NCI-H2196 treated with DMSO at 0.1 percent for 48 hours (cell line): ENCODE measurements around the gene CLDN25.
"Not testable (repeated sequence)": the region's sequence is repeated elsewhere in the genome, so short reads cannot be mapped to it uniquely, and the experiment has no call there.

Experiments
- DNase-seq: peaks from one replicate; lab custom pipeline; 2025; ENCODE audit not compliant: unreplicated experiment; lab: John Stamatoyannopoulos, UW

CLDN25 gene

DNA sequence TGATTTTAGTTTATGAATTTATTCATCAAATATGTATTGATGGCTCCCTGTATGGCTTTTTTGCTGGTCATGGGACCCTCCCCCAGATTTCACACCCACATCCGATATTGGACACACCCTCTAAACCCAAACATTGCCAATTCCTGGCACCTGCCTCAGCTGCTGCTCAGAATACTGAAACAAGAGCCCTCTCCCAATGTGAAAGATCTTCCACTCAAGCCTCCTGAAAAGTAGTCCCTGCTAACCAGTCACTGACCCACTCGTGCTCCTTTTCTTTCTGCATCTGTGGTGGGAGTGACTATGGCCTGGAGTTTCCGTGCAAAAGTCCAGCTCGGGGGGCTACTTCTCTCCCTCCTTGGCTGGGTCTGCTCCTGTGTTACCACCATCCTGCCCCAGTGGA is at the start of gene CLDN25:
CLDN25 (plus strand) TSS at position 301 of the 400 bp plus-strand sequence; CDS start at position 301, 0 bp downstream.
- DNase-seq = no peak

DNA sequence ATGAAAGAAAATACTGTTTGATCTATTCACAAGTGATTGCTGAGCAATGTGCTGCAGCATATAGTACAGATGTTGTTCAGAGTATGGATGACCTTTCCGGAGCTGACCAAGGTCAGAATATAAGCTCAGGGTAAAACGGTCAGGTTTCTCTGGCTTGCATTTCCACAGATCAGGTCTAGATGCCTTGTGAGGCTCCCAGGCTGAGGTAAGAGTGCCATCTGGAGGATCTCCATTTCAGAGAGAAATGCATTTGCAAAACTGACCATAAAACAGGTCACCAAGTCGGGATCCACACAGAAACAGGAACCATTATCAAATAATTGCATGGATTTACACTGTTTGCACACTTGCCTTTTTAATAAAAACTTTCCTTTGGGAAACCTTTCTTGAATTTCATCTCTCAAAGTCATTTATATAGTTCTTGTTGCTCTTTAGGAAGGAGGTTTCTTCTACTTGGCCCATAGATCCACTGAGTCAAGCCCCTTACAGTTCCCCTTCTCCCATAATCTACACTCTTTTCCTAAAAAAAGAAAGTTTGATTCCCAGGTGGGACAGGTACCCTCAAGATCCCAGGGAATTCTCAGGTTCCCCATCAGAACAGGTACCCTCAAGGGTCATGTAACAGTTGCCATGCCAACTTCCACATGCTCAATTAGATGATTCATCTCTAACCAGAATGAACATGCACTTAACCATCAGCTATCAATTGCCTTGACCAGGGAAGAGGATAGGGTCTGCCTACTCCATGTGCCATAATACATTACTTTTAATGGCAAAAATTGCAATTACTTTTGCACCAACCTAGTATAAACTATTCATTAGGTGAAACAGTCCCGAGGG is 48.5 kb upstream of the CLDN25 start:
- peak; percentile 41 for DNase-seq

DNA sequence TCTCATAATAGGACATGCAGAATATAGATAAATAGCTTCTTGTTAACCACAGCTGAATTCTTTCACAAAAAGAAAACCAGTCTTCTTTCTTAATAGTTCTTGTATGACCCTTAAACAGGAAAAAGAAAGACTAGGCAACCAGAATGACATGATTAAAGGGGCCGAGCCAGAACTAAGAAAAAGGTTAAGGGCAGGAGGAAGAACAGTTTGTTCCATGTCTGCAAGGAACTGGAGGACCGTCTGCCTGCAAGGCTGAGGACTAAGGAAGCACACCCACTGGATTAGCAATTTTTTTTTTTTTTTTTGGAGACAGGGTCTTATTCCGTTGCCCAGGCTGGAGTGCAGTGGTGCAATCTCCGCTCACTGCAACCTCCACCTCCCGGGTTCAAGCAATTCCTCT is 47.5 kb upstream of the CLDN25 start:
- DNase-seq = no peak

DNA sequence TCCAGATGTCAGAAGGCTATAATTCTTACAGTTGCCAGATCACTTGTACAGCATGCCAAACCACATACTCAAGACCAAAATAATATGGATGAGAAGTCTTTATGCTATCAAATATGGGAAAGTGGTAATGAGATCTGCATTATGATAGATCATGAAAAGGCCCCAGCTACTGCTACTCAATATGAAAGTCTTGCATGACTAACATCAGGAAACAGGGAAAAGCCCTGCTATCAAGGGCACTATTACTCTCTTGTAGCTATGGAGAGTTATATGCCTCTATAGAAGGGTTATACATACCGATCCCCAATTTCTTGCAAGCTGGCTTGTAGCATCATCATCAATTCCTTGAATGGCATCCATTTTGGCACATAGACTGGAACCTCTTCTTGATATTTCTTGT is 43.3 kb upstream of the CLDN25 start:
- no peak for DNase-seq

DNA sequence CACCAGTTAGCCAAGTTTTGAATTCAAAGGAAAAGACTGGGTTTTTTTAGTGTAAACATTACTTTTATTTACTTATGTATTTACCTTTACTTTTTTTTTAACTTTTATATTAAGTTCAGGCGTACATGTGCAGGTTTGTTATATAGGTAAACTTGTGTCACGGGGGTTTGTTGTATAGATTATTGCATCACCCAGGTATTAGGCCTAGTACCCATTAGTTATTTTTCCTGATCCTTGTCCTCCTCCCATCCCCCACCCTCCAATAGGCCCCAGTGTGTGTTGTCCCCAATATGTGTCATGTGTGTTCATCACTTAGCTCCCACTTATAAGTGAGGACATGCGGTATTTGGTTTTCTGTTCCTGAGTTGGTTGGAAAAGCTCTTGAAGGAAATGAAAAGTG is 26.7 kb upstream of the CLDN25 start:
- no peak for DNase-seq

DNA sequence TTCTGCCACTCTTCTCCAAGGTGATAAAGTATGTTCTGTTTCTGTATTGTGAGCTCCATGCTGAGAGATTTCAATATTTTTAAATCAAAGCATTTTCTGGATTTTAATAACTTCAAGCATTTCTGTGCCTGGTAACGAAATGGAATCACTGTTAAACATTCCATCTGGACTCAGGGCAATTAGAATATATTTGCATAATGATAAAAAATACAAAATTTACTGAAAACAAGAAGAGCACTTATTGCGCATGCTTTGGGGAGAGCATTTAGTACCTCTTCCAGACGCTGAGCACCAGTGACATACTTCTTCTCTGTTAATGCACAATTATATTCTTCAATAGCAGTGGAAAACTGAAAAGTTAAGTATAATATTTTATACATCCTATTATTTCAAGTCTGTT is 19.4 kb upstream of the CLDN25 start:
- DNase-seq = no peak

DNA sequence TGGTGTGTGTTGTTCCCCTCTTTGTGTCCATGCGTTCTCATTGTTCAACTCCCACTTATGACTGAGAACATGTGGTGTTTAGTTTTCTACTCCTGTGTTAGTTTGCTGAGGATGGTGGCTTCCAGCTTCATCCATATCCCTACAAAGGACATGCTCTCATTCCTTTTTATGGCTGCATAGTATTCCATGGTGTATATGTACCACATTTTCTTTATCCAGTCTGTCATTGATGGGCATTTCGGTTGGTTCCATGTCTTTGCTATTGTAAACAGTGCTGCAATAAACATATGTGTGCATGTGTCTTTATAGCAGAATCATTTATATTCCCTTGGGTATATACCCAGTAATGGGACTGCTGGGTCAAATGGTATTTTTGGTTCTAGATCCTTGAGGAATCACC is 16.6 kb upstream of the CLDN25 start:
- not testable (repeated sequence) for DNase-seq

DNA sequence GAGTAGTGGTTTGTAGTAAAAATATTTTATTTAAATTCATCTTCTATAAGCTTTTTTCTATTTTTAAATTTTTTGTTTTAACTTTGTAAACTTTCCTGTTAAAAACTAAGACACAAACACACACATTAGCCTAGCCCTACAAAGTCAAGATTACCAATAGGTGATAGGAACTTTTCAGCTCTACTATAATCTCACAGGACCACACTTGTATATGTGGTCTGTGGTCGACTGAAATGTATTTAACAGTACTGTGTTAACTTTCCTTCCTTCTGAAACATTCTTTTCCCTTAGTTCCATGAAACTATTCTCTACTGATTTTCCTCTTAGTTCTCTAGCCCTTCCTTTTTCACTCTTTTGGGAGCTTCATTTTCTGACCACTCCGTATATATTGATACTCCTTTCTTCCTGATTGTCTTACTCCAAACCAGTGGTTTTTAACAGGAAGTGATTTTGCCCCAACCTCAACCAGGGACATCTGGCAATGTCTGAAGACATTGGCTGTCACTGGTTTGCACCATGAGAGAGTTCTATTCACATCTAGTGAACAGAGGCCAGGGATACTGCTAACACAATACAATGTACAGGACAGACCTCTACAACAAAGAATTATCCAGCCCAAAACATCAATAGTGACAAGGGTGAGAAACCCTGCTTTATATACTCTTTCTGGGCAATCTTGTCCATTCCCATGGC is 14.9 kb upstream of the CLDN25 start:
- DNase-seq = no peak

DNA sequence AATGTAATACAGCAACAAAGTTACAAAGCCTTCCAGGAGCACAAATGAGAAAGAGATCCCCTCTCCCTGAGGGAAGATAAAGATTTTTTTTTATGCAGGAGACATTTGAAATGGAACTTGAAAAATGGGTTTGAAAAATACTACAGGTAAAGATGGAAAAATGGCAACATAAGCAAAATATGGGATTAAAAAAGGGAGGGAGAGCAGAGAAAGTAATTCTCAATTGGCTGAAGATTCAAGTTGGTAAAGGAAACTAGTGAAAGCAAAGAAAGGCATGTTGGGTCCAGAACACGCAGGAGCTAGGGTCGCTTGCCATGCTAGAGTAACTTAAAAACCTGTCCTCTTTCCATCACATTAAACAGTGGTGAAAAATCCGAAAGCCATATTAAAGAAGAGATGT is 7.6 kb upstream of the CLDN25 start:
- DNase-seq = no peak

DNA sequence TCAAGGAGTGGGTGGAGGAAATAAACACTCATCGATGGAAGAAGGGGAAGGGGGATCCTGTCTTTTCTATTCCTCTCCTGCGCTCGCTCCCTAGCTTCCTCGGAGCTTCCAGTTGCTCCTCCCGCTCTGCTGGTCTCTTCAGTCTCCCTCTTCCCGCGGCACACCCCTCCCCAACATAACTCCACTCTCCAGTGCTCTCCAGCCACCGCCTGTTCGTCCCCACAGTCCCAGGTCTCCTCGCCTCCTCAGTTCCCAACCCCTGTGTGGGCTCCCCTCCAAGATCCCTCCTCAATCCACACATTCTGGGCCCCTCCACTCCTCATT is 6.5 kb upstream of the CLDN25 start:
- no peak for DNase-seq

DNA sequence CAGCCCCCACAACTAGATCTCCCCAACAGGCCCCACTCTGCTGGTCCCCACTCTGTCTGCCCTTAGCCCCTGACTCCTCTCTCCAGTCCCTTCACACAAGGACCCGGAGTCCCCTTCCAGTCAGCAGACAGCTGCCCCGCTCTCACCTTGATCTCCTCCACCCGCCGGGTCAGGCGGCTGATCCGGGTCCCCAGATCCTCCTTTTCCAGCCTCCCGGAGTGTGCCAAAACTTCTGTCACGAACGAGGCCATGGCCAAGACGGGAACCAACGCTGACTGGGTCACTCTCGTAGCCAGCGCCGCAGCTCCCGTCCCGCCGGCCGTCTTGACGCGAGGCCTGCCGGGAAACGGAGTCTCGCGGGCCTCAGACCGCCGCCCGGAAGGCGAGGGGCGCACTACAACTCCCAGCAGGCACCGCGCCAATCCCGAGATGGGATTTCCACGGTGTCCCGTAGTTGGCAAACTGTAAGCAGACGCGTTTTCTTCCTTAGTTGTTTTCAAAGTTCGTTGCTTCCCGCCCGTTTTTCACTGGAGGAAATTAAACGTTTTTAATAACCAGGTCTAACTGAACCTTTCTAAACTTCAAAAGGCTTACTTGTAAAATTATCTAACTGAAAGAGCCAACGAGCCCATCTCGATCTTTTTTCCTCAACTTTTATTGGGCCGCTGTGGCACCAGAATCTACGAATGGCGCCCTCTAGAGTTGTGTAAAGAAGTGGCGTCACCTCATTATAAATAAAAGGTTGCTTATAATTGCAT is 6.0 kb upstream of the CLDN25 start, which contains the start of gene ZW10:
ZW10 (minus strand) TSS at position 277 of the 758 bp plus-strand sequence; CDS start at position 251, 26 bp downstream.
- DNase-seq = peak; percentile 87

DNA sequence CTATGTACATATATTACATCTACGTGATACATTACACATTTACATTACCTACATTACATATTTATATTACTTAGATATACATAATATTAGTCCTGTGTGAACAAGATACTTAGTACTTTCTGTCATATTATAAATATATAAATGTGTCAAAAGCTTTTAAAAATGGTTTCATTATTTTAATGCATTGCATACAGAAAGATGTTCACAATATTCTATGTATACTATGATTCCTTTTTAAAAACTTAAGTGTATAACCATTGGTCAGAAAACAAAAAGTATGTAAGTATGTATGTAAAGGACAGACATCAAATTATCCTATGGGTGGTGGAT is 5.5 kb upstream of the CLDN25 start:
- no peak for DNase-seq

DNA sequence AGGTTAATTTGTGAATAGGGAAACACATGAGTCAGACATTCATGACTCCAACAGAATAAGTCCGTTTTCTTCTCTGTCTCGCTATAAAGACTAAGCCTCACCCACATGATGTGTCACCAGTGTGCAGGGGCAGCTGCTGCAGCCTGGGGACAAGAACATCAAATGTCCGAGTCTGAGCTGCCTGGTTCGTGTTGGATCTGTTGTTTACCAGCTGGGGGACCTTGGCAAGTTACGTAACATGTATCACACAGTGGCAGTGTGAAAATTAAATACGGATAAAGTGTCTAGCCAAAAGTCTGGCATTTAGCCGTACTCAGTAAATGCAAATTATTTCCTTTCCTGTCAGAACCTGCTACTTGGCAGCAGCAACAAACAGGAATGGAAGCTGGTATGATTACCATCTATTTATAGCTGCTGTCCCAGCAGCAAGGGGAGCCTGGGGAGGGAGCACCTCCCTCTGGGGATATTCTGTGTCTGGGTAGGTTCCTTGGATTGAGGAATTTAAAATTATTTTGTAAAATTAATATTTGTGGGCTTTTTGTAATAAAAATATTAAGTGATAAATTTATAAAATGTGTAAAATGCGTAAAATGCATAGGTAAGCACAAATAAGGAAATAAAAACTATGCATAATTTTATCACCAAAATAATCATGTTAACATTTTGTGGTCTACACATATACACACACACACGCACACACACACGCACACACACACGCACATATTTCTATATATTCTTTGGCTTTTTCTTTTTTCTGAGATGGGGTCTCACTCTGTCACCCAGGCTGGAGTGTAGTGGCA is 1.3 kb upstream of the CLDN25 start:
- DNase-seq = peak; percentile 47

DNA sequence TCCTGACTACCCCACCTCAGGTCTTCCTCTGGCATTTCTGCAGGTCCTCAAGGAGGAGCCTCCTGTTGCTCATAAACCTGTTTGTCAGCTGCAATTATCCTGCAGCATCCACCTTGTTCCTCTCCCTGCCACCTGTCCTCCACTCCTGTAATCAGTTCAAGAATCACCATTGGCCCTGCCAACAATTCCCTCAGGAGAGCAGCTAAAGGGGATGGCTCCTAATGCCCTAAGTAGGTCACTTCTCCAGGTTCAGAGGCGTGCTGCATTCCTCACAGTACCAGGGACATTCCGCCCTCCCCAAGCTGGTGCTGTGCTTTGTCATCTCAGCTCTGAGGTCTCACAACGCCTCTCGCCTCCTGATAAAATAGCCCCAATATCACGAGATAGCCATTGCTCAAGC is 2.1 kb downstream of the CLDN25 start:
- DNase-seq = no peak

DNA sequence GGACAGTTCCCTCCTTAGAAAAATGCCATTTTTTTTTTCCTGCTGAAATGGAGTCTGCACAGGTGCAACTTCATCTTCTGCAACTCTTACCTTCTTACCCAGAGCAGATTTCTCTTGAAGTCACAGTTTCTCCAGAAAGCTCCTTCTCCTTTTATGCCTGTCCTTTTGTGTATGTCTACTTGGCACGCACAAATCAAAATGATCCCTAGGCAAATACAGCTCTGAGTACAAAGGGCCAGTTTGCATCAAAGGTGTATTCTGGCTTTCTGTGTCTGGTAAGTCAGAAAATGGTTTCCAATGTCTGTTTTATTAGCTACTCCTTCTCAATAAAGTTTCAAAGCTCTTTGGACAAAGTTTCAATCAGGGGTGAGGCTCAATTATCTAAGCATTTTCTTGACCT is 2.5 kb downstream of the CLDN25 start:
- DNase-seq = no peak

DNA sequence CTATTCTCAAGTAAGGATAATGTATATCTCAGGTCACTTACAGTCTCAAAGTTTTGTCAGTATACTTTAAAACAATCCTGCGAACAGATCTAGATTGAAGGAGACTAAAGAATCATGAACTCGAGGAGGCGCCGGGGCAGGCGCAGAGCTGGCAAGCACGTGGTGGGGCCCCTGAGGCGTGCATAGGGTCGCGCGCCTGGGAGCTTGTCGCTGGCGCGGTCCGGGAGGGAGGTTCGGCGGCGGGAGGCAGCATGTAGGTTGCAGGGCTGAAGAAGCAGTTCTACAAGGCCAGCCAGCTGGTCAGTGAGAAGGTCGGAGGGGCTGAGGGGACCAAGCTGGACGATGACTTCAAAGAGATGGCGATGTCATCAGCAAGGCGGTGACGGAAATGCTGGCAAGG is 9.4 kb downstream of the CLDN25 start:
- DNase-seq = not testable (repeated sequence)

DNA sequence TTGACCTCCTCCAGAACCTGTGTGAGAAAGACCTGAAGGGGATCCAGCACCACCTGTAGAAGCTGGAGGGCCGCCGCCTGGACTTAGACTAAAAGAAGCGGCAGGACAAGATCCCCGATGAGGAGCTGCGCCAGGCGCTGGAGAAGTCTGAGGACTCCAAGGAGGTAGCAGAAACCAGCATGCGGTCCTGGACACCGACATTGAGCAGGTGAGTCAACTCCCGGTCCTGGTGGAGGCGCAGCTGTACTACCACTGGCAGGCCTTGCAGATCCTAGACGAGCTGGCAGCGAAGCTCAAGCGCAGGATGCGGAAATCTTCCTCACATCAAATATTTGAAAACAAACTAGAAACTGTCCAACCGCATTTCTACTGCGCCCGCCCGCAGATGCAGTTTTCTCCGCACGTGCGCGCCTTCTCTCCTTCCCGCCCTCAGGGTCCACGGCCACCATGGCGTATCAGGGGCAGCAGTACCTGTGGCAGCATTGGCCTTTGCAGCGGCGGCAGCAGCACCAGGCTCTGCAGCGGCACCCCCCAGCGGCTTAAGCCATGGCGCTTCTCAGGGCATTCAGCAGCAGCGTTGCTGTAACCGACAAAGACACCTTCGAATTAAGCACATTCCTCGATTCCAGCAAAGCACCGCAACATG is 10.2 kb downstream of the CLDN25 start:
- DNase-seq = no peak

DNA sequence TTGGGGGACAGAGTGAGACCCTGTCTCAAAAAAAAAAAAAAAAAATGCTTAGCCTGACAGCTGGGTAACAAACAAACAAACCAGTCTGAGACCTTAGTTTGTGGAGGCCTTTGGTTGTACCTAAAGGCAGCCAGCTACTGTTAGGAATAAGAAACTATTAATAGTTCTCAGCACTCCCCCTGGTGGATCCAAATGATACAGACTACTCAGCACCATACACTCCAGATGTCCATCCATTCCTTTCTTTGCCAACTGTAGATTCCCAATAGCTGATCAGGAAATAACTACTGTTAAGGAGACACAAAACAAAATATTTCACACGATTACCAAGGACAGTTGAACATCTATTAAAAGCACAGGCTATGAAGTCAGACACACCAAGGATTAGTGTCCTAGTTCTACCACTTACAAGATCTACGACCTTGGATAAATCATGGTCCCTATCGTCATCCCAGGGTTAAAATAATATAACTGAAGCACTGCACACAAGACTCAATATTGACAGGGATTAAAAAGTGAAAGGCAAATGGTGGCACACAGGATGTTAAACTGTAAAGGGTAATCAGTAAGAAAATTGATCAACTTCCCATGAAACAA is 17.2 kb downstream of the CLDN25 start:
- peak; percentile 48 for DNase-seq

DNA sequence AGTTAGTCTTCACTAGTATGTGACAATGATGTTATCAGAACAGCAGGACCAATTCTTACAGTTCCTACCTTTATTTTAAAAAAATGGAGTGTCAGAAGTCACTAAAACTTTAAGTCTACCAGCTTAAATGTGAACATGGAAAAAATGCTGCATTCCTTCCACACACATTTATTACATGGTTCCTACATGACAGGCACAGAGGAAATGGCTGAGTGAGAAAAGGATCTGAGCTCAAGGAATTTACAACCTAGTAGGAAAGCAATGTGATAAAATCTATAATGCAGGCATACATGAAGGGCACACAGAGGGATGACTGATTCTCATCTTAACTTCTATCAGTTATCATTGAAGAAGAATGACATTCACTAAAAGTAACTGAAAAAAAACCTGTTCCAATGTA is 23.0 kb downstream of the CLDN25 start:
- no peak for DNase-seq

DNA sequence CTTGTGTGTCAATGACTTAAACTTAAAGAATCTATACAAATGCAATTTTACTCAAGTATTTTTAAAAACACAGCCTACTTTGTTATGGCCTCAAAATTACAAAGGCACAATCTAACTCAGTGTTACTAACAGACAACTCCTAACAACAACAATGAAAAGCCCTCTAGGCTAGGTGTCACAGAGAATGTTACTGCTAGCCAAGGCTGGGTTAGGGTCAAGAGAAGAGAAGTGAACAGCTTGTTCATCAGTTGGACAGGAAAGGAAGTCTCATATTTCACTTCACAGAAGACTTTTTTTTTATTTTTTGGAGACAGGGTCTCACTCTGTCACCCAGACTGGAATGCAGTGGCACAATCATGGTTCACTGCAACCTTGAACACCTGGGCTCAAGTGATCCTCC is 26.0 kb downstream of the CLDN25 start:
- no peak for DNase-seq
